Endothelial cell of umbilical vein (primary cell): Measurements from ENCODE around the gene PAAF1. TPM values are rescaled to one million over a fixed set of nuclear protein-coding genes. Genes with fewer than 3 reads are reported as not detected.

Experiments
- BruUV-seq: library from RNA; stranded (reverse); fragments of 400-500 nt; replicated peaks from 2 replicates; lab custom pipeline; 2021; lab: Mats Ljungman, UMichigan
- CTCF ChIA-PET: fragments of 300-600, 350-600 bp; sonication (Branson Sonifier 250); formaldehyde crosslinking; loops from one replicate; lab custom pipeline; 2021; ENCODE audit warnings: antibody characterized with exemption, inconsistent platforms; lab: Charles Lee
- POLR2A ChIA-PET: fragments of 300-600, 350-600 bp; sonication (Branson Sonifier 250); formaldehyde crosslinking; loops from one replicate; lab custom pipeline; 2021; ENCODE audit warnings: antibody characterized with exemption, inconsistent platforms; lab: Charles Lee
- DNase-seq: peaks from one replicate; pipeline ENCODE4 v3.0.0-alpha.2; 2011; ENCODE audit warnings: low read depth, low spot score
- FAIRE-seq: peaks from 2 replicates; lab custom pipeline; 2011; peaks lifted over from hg19 to GRCh38; lab: Jason Lieb, UNC
- H2AFZ ChIP-seq: 2 replicates; pipeline ENCODE4 v1.6.0; 2012; ENCODE audit warnings: low read depth, low read length, control low read depth, inconsistent platforms
- H3K27ac ChIP-seq: 2 replicates; pipeline ENCODE4 v1.5.1; 2011; ENCODE audit warnings: low read depth, mild to moderate bottlenecking, control low read depth, low read length, moderate library complexity; ENCODE audit not compliant: insufficient read depth
- H3K27me3 ChIP-seq, 2 experiments: 2 replicates each; pipeline versions ENCODE4 v1.6.0 to v1.6.1; 2011; ENCODE audit warnings: low read length in 2 of 2, mixed read lengths in 1 of 2; ENCODE audit not compliant: control insufficient read depth in 2 of 2, insufficient read depth in 2 of 2
- H3K36me3 ChIP-seq, 2 experiments: 2 replicates in 1 of 2; 3 replicates in 1 of 2; pipeline ENCODE4 v1.5.1; 2011; ENCODE audit warnings: low read length in 2 of 2, mild to moderate bottlenecking in 1 of 2, moderate library complexity in 1 of 2; ENCODE audit not compliant: control insufficient read depth in 2 of 2, insufficient read depth in 2 of 2; ENCODE audit errors: extremely low read depth in 1 of 2
- H3K4me1 ChIP-seq: 3 replicates; pipeline ENCODE4 v1.5.1; 2011; ENCODE audit warnings: mild to moderate bottlenecking, low read length; ENCODE audit not compliant: control insufficient read depth, insufficient read depth; ENCODE audit errors: extremely low read depth
- H3K4me2 ChIP-seq: 2 replicates; pipeline ENCODE4 v1.6.1; 2011; ENCODE audit warnings: low read length, control low read depth, mixed read lengths; ENCODE audit not compliant: insufficient read depth
- H3K4me3 ChIP-seq, 3 experiments: fragments of 200-600 bp in 1 of 3; sonication (generic), shearing (Covaris generic) in 1 of 3; replicated peaks in 1 of 3; 2 replicates each; pipeline ENCODE4 v1.5.1; 2011 to 2016; ENCODE audit warnings: control low read depth in 3 of 3, low read length in 3 of 3, mild to moderate bottlenecking in 2 of 3, inconsistent platforms in 1 of 3, low read depth in 1 of 3, moderate library complexity in 1 of 3; ENCODE audit not compliant: insufficient read depth in 1 of 3
- H3K79me2 ChIP-seq: 2 replicates; pipeline ENCODE4 v1.6.0; 2012; ENCODE audit warnings: low read length, inconsistent platforms; ENCODE audit not compliant: control insufficient read depth, insufficient read depth
- H3K9ac ChIP-seq: replicated peaks from 2 replicates; pipeline ENCODE3; 2011; ENCODE audit warnings: low read length, control low read depth; ENCODE audit not compliant: insufficient read depth; ENCODE audit errors: extremely low read depth
- H3K9me1 ChIP-seq: replicated peaks from 3 replicates; pipeline ENCODE4 v1.6.0; 2011; ENCODE audit warnings: mild to moderate bottlenecking, low read length; ENCODE audit not compliant: control insufficient read depth, insufficient read depth; ENCODE audit errors: extremely low read depth
- H3K9me3 ChIP-seq: replicated peaks from 2 replicates; pipeline ENCODE4 v1.5.1; 2012; ENCODE audit warnings: low read length, inconsistent platforms; ENCODE audit not compliant: control insufficient read depth, insufficient read depth
- H4K20me1 ChIP-seq: replicated peaks from 2 replicates; pipeline ENCODE3; 2011; ENCODE audit warnings: mild to moderate bottlenecking, low read length; ENCODE audit not compliant: control insufficient read depth, insufficient read depth; ENCODE audit errors: extremely low read depth
- EZH2 ChIP-seq: IDR thresholded peaks from 2 replicates; pipeline ENCODE4 v1.6.1; 2012; ENCODE audit warnings: borderline replicate concordance, low read depth, mild to moderate bottlenecking, moderate library complexity, low read length, inconsistent platforms; ENCODE audit not compliant: severe bottlenecking
- FOS ChIP-seq: IDR thresholded peaks from 2 replicates; pipeline ENCODE4 v1.6.1; 2011; ENCODE audit warnings: mild to moderate bottlenecking, low read length, moderate library complexity, borderline replicate concordance; ENCODE audit not compliant: insufficient read depth
- GATA2 ChIP-seq: IDR thresholded peaks from 2 replicates; pipeline ENCODE4 v1.7.0; 2011; ENCODE audit warnings: low read depth, mild to moderate bottlenecking, moderate library complexity, mixed read lengths, low read length; ENCODE audit not compliant: insufficient read length, insufficient read depth
- JUN ChIP-seq: IDR thresholded peaks from 2 replicates; pipeline ENCODE4 v1.6.1; 2011; ENCODE audit warnings: borderline replicate concordance, low read depth; ENCODE audit not compliant: insufficient read length, insufficient read depth
- MYC ChIP-seq: IDR thresholded peaks from one replicate; pipeline ENCODE4 v1.6.1; 2011; ENCODE audit warnings: mild to moderate bottlenecking, low read depth, low read length
- POLR2A ChIP-seq: IDR thresholded peaks from 2 replicates; pipeline ENCODE4 v1.6.1; 2012; ENCODE audit warnings: low read depth, mild to moderate bottlenecking, control low read depth, low read length
- POLR2AphosphoS5 ChIP-seq: IDR thresholded peaks from 2 replicates; pipeline ENCODE4 v1.6.1; 2012; ENCODE audit warnings: low read depth, mild to moderate bottlenecking, control low read depth, low read length, moderate library complexity; ENCODE audit not compliant: insufficient read depth
- dilution Hi-C: fragments of 300-500 bp; cut with MboI; formaldehyde crosslinking; loops from one replicate; pipeline ENCODE4 v1.15.0; 2019; ENCODE audit warnings: low sequenced_read_pairs; ENCODE audit not compliant: extremely low pct_ligation_motif_present
- intact Hi-C: fragments of 100-400 bp; cut with micrococcal nuclease; formaldehyde crosslinking; loops from one replicate; pipeline ENCODE4 v1.10.0; 2022
- polyA plus RNA-seq, 4 experiments: library from polyadenylated mRNA; depleted of rRNA in 3 of 4; stranded (reverse) in 3 of 4; unstranded in 1 of 4; fragments of >200 nt; gene quantifications; 2 replicates each; pipeline versions ENCODE4 v1.2.1 to v1.2.3, GENCODE V29; 2011 to 2012; ENCODE audit warnings: missing spikeins in 1 of 4
- total RNA-seq: library from RNA; stranded (reverse); gene quantifications from 2 replicates; pipeline ENCODE4 v1.2.3, GENCODE V29; 2021
- TF ChIP-seq, protein P1 (sequence below), 2 donors: IDR thresholded peaks; 1 replicate in 1 of 2; 2 replicates in 1 of 2; pipeline ENCODE4 v1.5.1; 2011; ENCODE audit warnings: low read length in 2 of 2, mild to moderate bottlenecking in 2 of 2, moderate library complexity in 2 of 2, control low read depth in 1 of 2, inconsistent platforms in 1 of 2, low read depth in 1 of 2; ENCODE audit not compliant: insufficient read depth in 1 of 2; ENCODE audit errors: extremely low read depth in 1 of 2
- TF ChIP-seq, protein P2 (sequence below): IDR thresholded peaks from 2 replicates; pipeline ENCODE4 v1.6.1; 2011; ENCODE audit not compliant: insufficient read depth, insufficient read length

The PAAF1 gene
- total and polyA plus RNA-seq, 2 donors (not counting 3 experiments of a cell fraction or from before 2014, with no cell fraction given) = 9.8 to 16.1 TPM

DNA sequence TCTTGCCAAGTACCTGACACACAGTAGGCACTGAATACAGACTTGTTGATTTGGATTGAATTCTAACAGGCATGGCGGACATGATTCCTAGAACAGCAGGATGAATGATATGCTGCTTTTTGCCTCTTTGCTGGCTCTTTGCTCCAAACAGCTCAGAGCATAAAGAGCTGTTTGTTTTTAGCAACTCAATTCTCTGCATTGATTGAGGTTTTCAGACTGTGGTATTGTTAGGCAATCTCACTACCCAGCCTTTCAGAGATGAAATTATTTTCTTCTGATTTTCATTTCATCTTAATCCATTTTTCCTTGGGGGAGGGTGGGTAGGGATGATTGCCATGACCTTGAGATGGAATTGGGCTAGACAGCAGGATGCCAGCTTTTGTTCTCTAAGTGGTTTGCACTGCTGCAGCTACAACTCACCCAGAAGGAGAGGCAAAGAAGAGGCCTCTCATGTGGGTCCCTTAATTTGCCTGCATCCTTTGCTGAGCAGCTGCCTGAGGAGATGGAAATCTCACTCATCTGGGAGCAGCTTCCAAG is 20.7 kb upstream of the PAAF1 start:
- H3K27me3 ChIP-seq = no peaks in the 10 kb centered on the region
- no peak for DNase-seq
- no peaks in the 10 kb centered on the region for H3K9me3 ChIP-seq
- H3K9me1 ChIP-seq = no peaks in the 10 kb centered on the region
- BruUV-seq = no TSS peak
- no peak overlapping the region for H3K4me2 ChIP-seq
- H3K27ac ChIP-seq = no peak overlapping the region
- H3K4me3 ChIP-seq = no peak overlapping the region
- ChIA-PET POLR2A (no interaction called here), CTCF (no interaction called here)
- no peaks in the 10 kb centered on the region for H3K36me3 ChIP-seq
- no peaks in the 10 kb centered on the region for H4K20me1 ChIP-seq
- no peak overlapping the region for H3K9ac ChIP-seq
- no peak overlapping the region for H2AFZ ChIP-seq
- H3K79me2 ChIP-seq = no peaks in the 10 kb centered on the region
- no peak for FAIRE-seq
- intact Hi-C loops (no loop called here), dilution Hi-C loops (no loop called here)
- H3K4me1 ChIP-seq = no peaks in the 10 kb centered on the region
- no peak for TF ChIP-seq POLR2A
- no peak for TF ChIP-seq JUN
- no peak for TF ChIP-seq GATA2
- no peak for TF ChIP-seq EZH2
- no peak for TF ChIP-seq MYC
- no peak for TF ChIP-seq FOS
- TF ChIP-seq, protein P1, sequence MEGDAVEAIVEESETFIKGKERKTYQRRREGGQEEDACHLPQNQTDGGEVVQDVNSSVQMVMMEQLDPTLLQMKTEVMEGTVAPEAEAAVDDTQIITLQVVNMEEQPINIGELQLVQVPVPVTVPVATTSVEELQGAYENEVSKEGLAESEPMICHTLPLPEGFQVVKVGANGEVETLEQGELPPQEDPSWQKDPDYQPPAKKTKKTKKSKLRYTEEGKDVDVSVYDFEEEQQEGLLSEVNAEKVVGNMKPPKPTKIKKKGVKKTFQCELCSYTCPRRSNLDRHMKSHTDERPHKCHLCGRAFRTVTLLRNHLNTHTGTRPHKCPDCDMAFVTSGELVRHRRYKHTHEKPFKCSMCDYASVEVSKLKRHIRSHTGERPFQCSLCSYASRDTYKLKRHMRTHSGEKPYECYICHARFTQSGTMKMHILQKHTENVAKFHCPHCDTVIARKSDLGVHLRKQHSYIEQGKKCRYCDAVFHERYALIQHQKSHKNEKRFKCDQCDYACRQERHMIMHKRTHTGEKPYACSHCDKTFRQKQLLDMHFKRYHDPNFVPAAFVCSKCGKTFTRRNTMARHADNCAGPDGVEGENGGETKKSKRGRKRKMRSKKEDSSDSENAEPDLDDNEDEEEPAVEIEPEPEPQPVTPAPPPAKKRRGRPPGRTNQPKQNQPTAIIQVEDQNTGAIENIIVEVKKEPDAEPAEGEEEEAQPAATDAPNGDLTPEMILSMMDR (IDR thresholded peaks at IDR 0.05; ENCODE audit: extremely low read depth in 1 of 2, insufficient read depth in 1 of 2, low read depth in 1 of 2, low read length in 2 of 2) = no peak
- TF ChIP-seq, protein P2, sequence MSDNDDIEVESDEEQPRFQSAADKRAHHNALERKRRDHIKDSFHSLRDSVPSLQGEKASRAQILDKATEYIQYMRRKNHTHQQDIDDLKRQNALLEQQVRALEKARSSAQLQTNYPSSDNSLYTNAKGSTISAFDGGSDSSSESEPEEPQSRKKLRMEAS = no peak
- no peak for TF ChIP-seq POLR2AphosphoS5
